A549 (cell line): Measurements from ENCODE around the gene PLEKHA7. TPM values are rescaled to one million over a fixed set of nuclear protein-coding genes. Genes with fewer than 3 reads are reported as not detected.

ENCODE experiments used
- ATAC-seq, 2 experiments: fragments of 200-7000 bp in 1 of 2; fragments of >200 bp in 1 of 2; cut with Nextera tagmentation in 1 of 2; cut with Tn5 transposase in 1 of 2; 3 replicates each; pipeline versions ENCODE4 v1.8.0 to v1.9.1; 2018 to 2020; ENCODE audit warnings: mild to moderate bottlenecking in 1 of 2, moderate library complexity in 1 of 2
- CTCF ChIA-PET: fragments of 300-600 bp; sonication (Branson Sonifier 250); formaldehyde crosslinking; extraction: SDS; loops from one replicate; lab custom pipeline; 2021; ENCODE audit warnings: antibody characterized with exemption, inconsistent platforms; lab: Yijun Ruan, JAX
- POLR2A ChIA-PET: fragments of 350-600 bp; formaldehyde crosslinking; extraction: SDS; loops from one replicate; lab custom pipeline; 2021; ENCODE audit warnings: antibody characterized with exemption, inconsistent platforms; lab: Yijun Ruan, JAX
- DNase-seq, 2 experiments: peaks; one replicate each; pipeline versions ENCODE4 v3.0.0 to v3.0.0-alpha.2; 2011 to 2016; ENCODE audit warnings: low read depth in 1 of 2, low spot score in 1 of 2
- FAIRE-seq: peaks from 2 replicates; lab custom pipeline; 2011; peaks lifted over from hg19 to GRCh38; lab: Jason Lieb, UNC
- H3K27ac ChIP-seq, 2 experiments: fragments of >200 bp; sonication (Bioruptor Twin); formaldehyde crosslinking; 3 replicates each; pipeline ENCODE4 v1.5.1; 2016 to 2017
- H3K4me1 ChIP-seq: fragments of >200 bp; sonication (Bioruptor Twin); formaldehyde crosslinking; 3 replicates; pipeline ENCODE4 v1.6.1; 2016
- H3K4me2 ChIP-seq: fragments of >200 bp; sonication (Bioruptor Twin); formaldehyde crosslinking; 3 replicates; pipeline ENCODE4 v1.6.1; 2016
- H3K4me3 ChIP-seq: fragments of >200 bp; sonication (Bioruptor Twin); formaldehyde crosslinking; 3 replicates; pipeline ENCODE4 v1.5.1; 2016
- H3K9me3 ChIP-seq: fragments of >200 bp; sonication (Bioruptor Twin); formaldehyde crosslinking; 3 replicates; pipeline ENCODE4 v1.6.1; 2016
- CBX2 ChIP-seq: fragments of 200-600 bp; sonication (generic); IDR thresholded peaks from 2 replicates; pipeline ENCODE4 v1.6.1; 2016; ENCODE audit warnings: low read depth, mild to moderate bottlenecking, borderline replicate concordance
- CHD4 ChIP-seq: fragments of 200-600 bp; sonication (generic); IDR thresholded peaks from 2 replicates; pipeline ENCODE4 v1.6.1; 2016; ENCODE audit warnings: antibody characterized with exemption, mild to moderate bottlenecking, borderline replicate concordance
- CTCF ChIP-seq: fragments of >200 bp; sonication (Bioruptor Twin); formaldehyde crosslinking; IDR thresholded peaks from 3 replicates; pipeline ENCODE4 v1.5.1; 2016
- E2F6 ChIP-seq: IDR thresholded peaks from 2 replicates; pipeline ENCODE4 v1.6.1; 2012; ENCODE audit warnings: low read depth, borderline replicate concordance
- EHF ChIP-seq: fragments of 250-450 bp; sonication (Bioruptor Pico); IDR thresholded peaks from 2 replicates; pipeline ENCODE4 v1.5.0; 2020; ENCODE audit warnings: mild to moderate bottlenecking
- FOSL2 ChIP-seq, 2 experiments: fragments of 450-650 bp in 1 of 2; fragments of >200 bp in 1 of 2; sonication (Bioruptor Twin) in 1 of 2; formaldehyde crosslinking; IDR thresholded peaks; 2 replicates each; pipeline versions ENCODE4 v1.5.0 to v1.6.1; 2016 to 2020; ENCODE audit warnings: mild to moderate bottlenecking in 1 of 2, moderate library complexity in 1 of 2
- HDAC2 ChIP-seq: fragments of 200-600 bp; sonication (generic); IDR thresholded peaks from 2 replicates; pipeline ENCODE4 v1.6.1; 2016
- HEYL ChIP-seq: fragments of 250-450 bp; sonication (Bioruptor Pico); IDR thresholded peaks from 2 replicates; pipeline ENCODE4 v1.8.0; 2021; ENCODE audit warnings: mild to moderate bottlenecking, moderate library complexity
- HOXA7 ChIP-seq: fragments of 250-450 bp; sonication (Bioruptor Pico); IDR thresholded peaks from 2 replicates; pipeline ENCODE4 v1.5.0; 2020; ENCODE audit warnings: mild to moderate bottlenecking, moderate library complexity
- HOXB13 ChIP-seq: fragments of 250-450 bp; sonication (Bioruptor Pico); IDR thresholded peaks from 2 replicates; pipeline ENCODE4 v1.5.0; 2020; ENCODE audit warnings: low read depth, mild to moderate bottlenecking, moderate library complexity
- JUN ChIP-seq, 2 experiments: fragments of >200 bp; sonication (Bioruptor Twin); formaldehyde crosslinking; IDR thresholded peaks; 2 replicates in 1 of 2; 3 replicates in 1 of 2; pipeline ENCODE4 v1.6.1; 2016 to 2017
- JUNB ChIP-seq: fragments of >200 bp; sonication (Bioruptor Twin); formaldehyde crosslinking; IDR thresholded peaks from 2 replicates; pipeline ENCODE4 v1.6.1; 2016
- NR3C1 ChIP-seq: fragments of >200 bp; sonication (Bioruptor Twin); formaldehyde crosslinking; IDR thresholded peaks from 3 replicates; pipeline ENCODE4 v1.6.1; 2017
- POLR2A ChIP-seq: IDR thresholded peaks from 2 replicates; pipeline ENCODE4 v1.6.1; 2012; ENCODE audit warnings: mild to moderate bottlenecking, low read length
- POLR2AphosphoS2 ChIP-seq: conservative IDR thresholded peaks from 2 replicates; pipeline ENCODE4 v1.6.1; 2012; ENCODE audit warnings: low read length, improper control_type of control experiment, inconsistent platforms
- RARB ChIP-seq: fragments of 250-450 bp; sonication (Bioruptor Pico); IDR thresholded peaks from 2 replicates; pipeline ENCODE4 v1.8.0; 2021; ENCODE audit warnings: mild to moderate bottlenecking, moderate library complexity
- TFCP2L1 ChIP-seq: fragments of 250-450 bp; sonication (Bioruptor Pico); IDR thresholded peaks from 2 replicates; pipeline ENCODE4 v1.5.0; 2021; ENCODE audit warnings: mild to moderate bottlenecking
- TP53 ChIP-seq: fragments of 250-450 bp; sonication (Bioruptor Pico); IDR thresholded peaks from 2 replicates; pipeline ENCODE4 v1.5.0; 2021; ENCODE audit warnings: mild to moderate bottlenecking, moderate library complexity
- ZNF302 ChIP-seq: fragments of 250-450 bp; sonication (Bioruptor Pico); IDR thresholded peaks from 2 replicates; pipeline ENCODE4 v1.9.0; 2021; ENCODE audit warnings: inconsistent platforms, mild to moderate bottlenecking, moderate library complexity
- ZSCAN20 ChIP-seq: fragments of 250-450 bp; sonication (Bioruptor Pico); IDR thresholded peaks from 2 replicates; pipeline ENCODE4 v1.8.0; 2022; ENCODE audit warnings: mild to moderate bottlenecking, moderate library complexity
- WGBS: methylation state at CpG from one replicate; pipeline ENCODE4 v1.1.6; 2017; ENCODE audit errors: missing lambda C conversion rate; 5-methylcytosine and 5-hydroxymethylcytosine counted together
- polyA plus RNA-seq, 4 experiments: library from polyadenylated mRNA; depleted of rRNA in 3 of 4; stranded (reverse); fragments of >200 nt; fragmentation: RNase III in 1 of 4; extraction: RNeasy Plus Mini Kit Qiagen cat#74134 plus additional on column Dnase treatment in 1 of 4; gene quantifications; 2 replicates in 3 of 4; 3 replicates in 1 of 4; pipeline ENCODE4 v1.2.3, GENCODE V29; 2011 to 2017
- TF ChIP-seq, protein P1 (sequence below): fragments of >200 bp; sonication (Bioruptor Twin); formaldehyde crosslinking; IDR thresholded peaks from 2 replicates; pipeline ENCODE4 v1.6.1; 2016

The PLEKHA7 gene
- polyA plus RNA-seq, 2 of the 4 experiments (the other 2 are of a cell fraction): 8.7 to 13.8 TPM

DNA sequence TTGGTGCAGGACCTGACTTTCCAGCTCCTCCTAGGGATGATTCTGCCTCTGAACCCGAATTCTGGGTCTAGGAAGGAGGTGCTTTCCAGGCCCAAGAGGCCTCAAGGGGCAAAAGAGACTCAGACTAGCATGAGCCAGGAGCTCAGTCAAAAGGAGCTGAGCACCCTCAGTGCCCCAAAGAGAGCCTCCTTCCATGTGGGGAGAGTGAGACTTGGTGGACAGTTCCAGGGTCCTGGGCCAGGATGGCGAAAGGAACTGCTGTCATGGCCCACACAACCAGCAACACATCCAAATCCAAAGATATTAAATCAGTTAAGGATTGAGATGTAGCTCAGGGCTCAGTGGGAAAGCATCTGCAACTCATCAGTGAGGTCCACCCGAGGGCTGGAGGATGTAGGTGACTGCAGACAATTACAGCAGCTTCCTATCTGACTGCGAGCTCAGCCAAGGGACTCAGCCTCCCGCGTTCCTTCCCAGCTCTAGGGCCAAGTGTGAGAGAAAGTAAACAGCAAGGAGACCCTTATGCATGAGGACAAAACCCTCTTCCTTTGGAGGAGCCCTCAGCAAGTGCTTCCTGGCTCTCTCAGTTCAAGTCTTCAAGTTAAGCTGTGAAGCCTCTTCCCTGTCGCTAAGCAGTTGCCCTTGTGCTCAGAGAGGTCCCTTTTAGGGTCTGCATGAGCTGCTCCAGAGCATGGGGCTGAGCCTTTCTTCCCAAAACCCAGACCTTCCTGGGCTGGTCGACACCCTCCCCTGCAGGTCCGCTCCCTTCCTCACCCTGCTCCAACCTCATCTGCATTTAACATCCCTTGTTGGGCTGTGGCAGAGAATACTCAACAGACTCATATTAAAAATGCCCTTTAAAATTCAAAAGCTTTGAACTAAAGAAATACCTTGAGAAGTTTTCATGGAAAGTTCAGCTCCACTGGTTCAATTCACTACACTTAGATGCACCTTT is 240.0 kb downstream of the PLEKHA7 start:
- POLR2A ChIA-PET: interaction anchor here (0.7 kb wide), 1 partner anchor 36 kb away, joined by 3 read pairs; the partner anchor contains the start of gene C11orf58
- FAIRE-seq (no peak), DNase-seq (no peak)
- Histone ChIP-seq H3K4me2 (no peak overlapping the region), H3K9me3 (no peaks in the 10 kb centered on the region), H3K27ac (no peak overlapping the region), H3K4me1 (no peaks in the 10 kb centered on the region; the same call in 1 of the 3 replicates)
- no peak for TF ChIP-seq JUNB
- TF ChIP-seq POLR2AphosphoS2: no peak
- TF ChIP-seq HOXA7 (CRISPR knock-in tag): no peak
- TF ChIP-seq, all 56 proteins: peak for 0
- no peak overlapping the region for H3K4me3 ChIP-seq
- ATAC-seq: no peak
- 82% methylated on average over 9 of the region's 9 CpGs for WGBS
- CTCF ChIA-PET: interaction anchor here (7.9 kb wide), 1 partner anchor 12 kb away, joined by 94 read pairs; no protein-coding TSS in a partner anchor

GRCh38 chr11:16772141-16772512 is 242.1 kb downstream of the PLEKHA7 start:
- Histone ChIP-seq H3K9me3 (no peaks in the 10 kb centered on the region), H3K27ac (no peak overlapping the region), H3K4me3 (no peak overlapping the region), H3K4me1 (no peaks in the 10 kb centered on the region)
- POLR2A ChIA-PET: no interaction called here
- ATAC-seq: no peak
- WGBS: 90% methylated on average over 2 of the region's 2 CpGs
- no peak for DNase-seq
- no peak for FAIRE-seq
- no peak for TF ChIP-seq TP53 (CRISPR knock-in tag)
- no peak for TF ChIP-seq CHD4
- no peak for TF ChIP-seq EHF
- TF ChIP-seq NR3C1: no peak
- no peak for TF ChIP-seq TFCP2L1 (CRISPR knock-in tag)
- no peak for TF ChIP-seq CBX2
- TF ChIP-seq HEYL (CRISPR knock-in tag): no peak
- no peak for TF ChIP-seq RARB (CRISPR knock-in tag)
- no peak for TF ChIP-seq HOXB13 (CRISPR knock-in tag)
- TF ChIP-seq E2F6: no peak
- TF ChIP-seq, all 56 proteins: peak for 0
- no peak overlapping the region for H3K4me2 ChIP-seq
- CTCF ChIA-PET: interaction anchor here (0.9 to 7.9 kb wide), 3 partner anchors 14 to 82 kb away, joined by 3 to 94 read pairs (median 3); no protein-coding TSS in a partner anchor

- ATAC-seq (no peak), DNase-seq (no peak), FAIRE-seq (no peak)
- H3K4me1 ChIP-seq: no peaks in the 10 kb centered on the region
- CTCF ChIA-PET: interaction anchor here (1.0 to 7.9 kb wide), 2 partner anchors 14 to 292 kb away, joined by 3 to 94 read pairs; no protein-coding TSS in a partner anchor
- H3K27ac ChIP-seq: no peak overlapping the region
- 71% methylated on average over 12 of the region's 12 CpGs for WGBS
- TF ChIP-seq EHF (no peak), POLR2A (no peak), FOSL2 (IDR thresholded peaks at IDR 0.05) (no peak), FOSL2 (CRISPR knock-in tag; IDR thresholded peaks at IDR 0.05) (no peak), ZSCAN20 (no peak), CTCF (no peak), HDAC2 (no peak), JUN (IDR thresholded peaks at IDR 0.05) (no peak), ZNF302 (no peak)
- TF ChIP-seq, protein P1, sequence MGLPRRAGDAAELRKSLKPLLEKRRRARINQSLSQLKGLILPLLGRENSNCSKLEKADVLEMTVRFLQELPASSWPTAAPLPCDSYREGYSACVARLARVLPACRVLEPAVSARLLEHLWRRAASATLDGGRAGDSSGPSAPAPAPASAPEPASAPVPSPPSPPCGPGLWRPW: no peak
- TF ChIP-seq, all 56 proteins: peak for 0
- POLR2A ChIA-PET: no interaction called here
- Histone ChIP-seq H3K4me3 (no peak overlapping the region), H3K9me3 (no peaks in the 10 kb centered on the region), H3K4me2 (no peak overlapping the region)
Measured at GRCh38 chr11:16771350-16772140, 242.7 kb downstream of the PLEKHA7 start.
